Thyroid gland (tissue), 4 donors: ENCODE data around the gene ARMC2. TPM values are rescaled to one million over a fixed set of nuclear protein-coding genes. Genes with fewer than 3 reads are reported as not detected.
"Not testable (repeated sequence)": the region's sequence is repeated elsewhere in the genome, so short reads cannot be mapped to it uniquely, and the experiment has no call there.

Experiments used
- DNase-seq, 2 donors: peaks; one replicate each; pipeline ENCODE4 v3.0.0-alpha.2; 2019
- H3K27ac ChIP-seq, 3 donors: fragments of 200-600 bp; sonication (generic); 1 replicate in 2 of 3; 2 replicates in 1 of 3; pipeline ENCODE4 v1.5.1; 2016 to 2019; ENCODE audit warnings: mild to moderate bottlenecking in 1 of 3, moderate library complexity in 1 of 3
- H3K27me3 ChIP-seq: fragments of 200-600 bp; sonication (generic); one replicate; pipeline ENCODE4 v1.5.1; 2019
- H3K36me3 ChIP-seq, 2 donors: fragments of 200-600 bp; sonication (generic); one replicate each; pipeline ENCODE4 v1.5.1; 2016 to 2019
- H3K4me1 ChIP-seq, 2 donors: fragments of 200-600 bp; sonication (generic); one replicate each; pipeline ENCODE4 v1.5.1; 2017 to 2019
- H3K4me3 ChIP-seq, 3 donors: fragments of 200-600 bp; sonication (generic); replicated peaks in 1 of 3; 1 replicate in 2 of 3; 2 replicates in 1 of 3; pipeline ENCODE4 v1.5.1; 2016; ENCODE audit warnings: mild to moderate bottlenecking in 1 of 3
- H3K9me3 ChIP-seq: fragments of 200-600 bp; sonication (generic); one replicate; pipeline ENCODE4 v1.5.1; 2017
- POLR2A ChIP-seq, 2 donors: fragments of 450-650 bp; IDR thresholded peaks; one replicate each; pipeline ENCODE4 v1.6.1; 2017; ENCODE audit warnings: antibody characterized with exemption in 2 of 2, mild to moderate bottlenecking in 2 of 2, moderate library complexity in 1 of 2
- WGBS, 2 donors: methylation state at CpG; one replicate each; pipeline ENCODE4 v1.1.5; 2017; 5-methylcytosine and 5-hydroxymethylcytosine counted together
- intact Hi-C: fragments of 100-400 bp; cut with DNase I; formaldehyde crosslinking; loops from one replicate; pipeline ENCODE4 v1.15.1; 2023
- total RNA-seq, 4 donors: library from RNA; depleted of rRNA; stranded (reverse); fragments of >200 nt; gene quantifications; one replicate each; pipeline ENCODE4 v1.2.3, GENCODE V29; 2016
- TF ChIP-seq, protein P1 (sequence below), 6 experiments: fragments of 200-600 bp in 3 of 6; fragments of 450-650 bp in 3 of 6; sonication (generic) in 3 of 6; IDR thresholded peaks; one replicate each; pipeline ENCODE4 v1.5.1; 2016 to 2019; ENCODE audit warnings: antibody characterized with exemption in 6 of 6, mild to moderate bottlenecking in 2 of 6, inconsistent platforms in 1 of 6, moderate library complexity in 1 of 6

Gene ARMC2
- total RNA-seq, 4 donors from 2014 or later = 5.2 to 9.3 (median 6.9) TPM

DNA sequence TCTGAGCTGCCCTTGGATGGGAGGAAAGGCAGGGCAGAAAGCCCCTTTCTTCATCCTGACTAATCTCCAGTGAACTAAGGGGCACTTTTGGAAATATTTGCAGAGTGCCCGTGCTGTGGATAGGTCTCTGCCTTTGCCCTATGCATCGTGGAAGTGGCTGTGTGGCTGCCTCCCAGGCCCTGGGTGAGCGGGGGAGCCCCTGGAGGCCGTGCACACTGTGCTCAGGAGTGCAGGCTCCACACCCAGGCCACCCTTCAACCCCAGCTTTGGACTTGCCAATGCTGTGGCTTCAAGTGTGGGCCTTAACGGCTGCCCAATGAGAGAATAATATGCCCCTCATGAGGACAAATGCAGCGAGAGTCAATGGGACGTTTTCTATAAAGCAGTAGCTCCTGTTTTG, 36.7 kb upstream of the ARMC2 start:
- H3K36me3 ChIP-seq = no peaks in the 10 kb centered on the region
- no peaks in the 10 kb centered on the region for H3K9me3 ChIP-seq
- intact Hi-C loops = no loop called here
- H3K4me1 ChIP-seq = no peaks in the 10 kb centered on the region
- no peak overlapping the region for H3K4me3 ChIP-seq
- TF ChIP-seq, protein P1, sequence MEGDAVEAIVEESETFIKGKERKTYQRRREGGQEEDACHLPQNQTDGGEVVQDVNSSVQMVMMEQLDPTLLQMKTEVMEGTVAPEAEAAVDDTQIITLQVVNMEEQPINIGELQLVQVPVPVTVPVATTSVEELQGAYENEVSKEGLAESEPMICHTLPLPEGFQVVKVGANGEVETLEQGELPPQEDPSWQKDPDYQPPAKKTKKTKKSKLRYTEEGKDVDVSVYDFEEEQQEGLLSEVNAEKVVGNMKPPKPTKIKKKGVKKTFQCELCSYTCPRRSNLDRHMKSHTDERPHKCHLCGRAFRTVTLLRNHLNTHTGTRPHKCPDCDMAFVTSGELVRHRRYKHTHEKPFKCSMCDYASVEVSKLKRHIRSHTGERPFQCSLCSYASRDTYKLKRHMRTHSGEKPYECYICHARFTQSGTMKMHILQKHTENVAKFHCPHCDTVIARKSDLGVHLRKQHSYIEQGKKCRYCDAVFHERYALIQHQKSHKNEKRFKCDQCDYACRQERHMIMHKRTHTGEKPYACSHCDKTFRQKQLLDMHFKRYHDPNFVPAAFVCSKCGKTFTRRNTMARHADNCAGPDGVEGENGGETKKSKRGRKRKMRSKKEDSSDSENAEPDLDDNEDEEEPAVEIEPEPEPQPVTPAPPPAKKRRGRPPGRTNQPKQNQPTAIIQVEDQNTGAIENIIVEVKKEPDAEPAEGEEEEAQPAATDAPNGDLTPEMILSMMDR (IDR thresholded peaks at IDR 0.05) = no peak
- no peak for TF ChIP-seq POLR2A (IDR thresholded peaks at IDR 0.05)
- no peaks in the 10 kb centered on the region for H3K27me3 ChIP-seq
- no peak overlapping the region for H3K27ac ChIP-seq
- 72 to 77% methylated on average over 5 to 7 of the region's 7 CpGs for WGBS, 2 donors
- no peak for DNase-seq

- H3K27ac ChIP-seq, H3K36me3 ChIP-seq, H3K9me3 ChIP-seq, DNase-seq, H3K27me3 ChIP-seq, H3K4me3 ChIP-seq, H3K4me1 ChIP-seq, intact Hi-C loops: not testable (repeated sequence)
- WGBS, 2 donors = 92% methylated on average over 2 to 3 of the region's 3 CpGs
Measured at GRCh38 chr6:108813218-108813617, 35.0 kb upstream of the ARMC2 start.

GRCh38 chr6:108817276-108817675, 30.9 kb upstream of the ARMC2 start:
- H3K9me3 ChIP-seq, H3K27me3 ChIP-seq, H3K36me3 ChIP-seq, DNase-seq, H3K27ac ChIP-seq, intact Hi-C loops, H3K4me3 ChIP-seq, H3K4me1 ChIP-seq: not testable (repeated sequence)
- WGBS, 2 donors = 84 to 87% methylated on average over 7 of the region's 7 CpGs

DNA sequence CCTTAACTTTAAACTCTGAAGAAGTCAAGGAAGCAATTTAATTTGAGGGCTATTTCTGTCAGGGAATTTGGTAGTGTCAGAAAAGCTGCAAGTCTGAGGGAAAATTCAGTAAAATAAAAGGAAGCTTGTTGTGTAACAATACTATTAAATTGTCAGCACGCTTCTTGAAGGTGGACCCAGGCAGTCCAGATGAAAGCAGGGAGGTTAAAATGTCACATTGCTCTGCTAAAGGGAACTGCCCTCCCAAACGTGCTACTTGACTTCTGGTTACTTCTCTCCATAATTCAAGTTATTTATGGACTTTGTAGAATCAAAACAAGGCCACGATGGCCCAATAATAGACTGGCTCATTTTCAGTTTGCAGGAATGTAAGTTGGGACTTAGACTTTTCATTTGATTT, 28.2 kb upstream of the ARMC2 start:
- Histone ChIP-seq H3K27ac (no peak overlapping the region), H3K9me3 (no peaks in the 10 kb centered on the region), H3K27me3 (no peaks in the 10 kb centered on the region), H3K4me1 (no peaks in the 10 kb centered on the region), H3K36me3 (no peaks in the 10 kb centered on the region), H3K4me3 (no peak overlapping the region)
- intact Hi-C loops = no loop called here
- WGBS, 2 donors = 71 to 72% methylated on average over 3 of the region's 3 CpGs
- TF ChIP-seq POLR2A (IDR thresholded peaks at IDR 0.05) = no peak
- TF ChIP-seq, protein P1 (IDR thresholded peaks at IDR 0.05) = no peak
- DNase-seq = no peak

- WGBS, 2 donors = 96 to 100% methylated on average over 4 of the region's 4 CpGs
- no peak for TF ChIP-seq POLR2A (IDR thresholded peaks at IDR 0.05)
- TF ChIP-seq, protein P1 (IDR thresholded peaks at IDR 0.05) = no peak
- Histone ChIP-seq H3K27me3 (no peaks in the 10 kb centered on the region), H3K36me3 (no peaks in the 10 kb centered on the region), H3K27ac (no peak overlapping the region), H3K9me3 (no peaks in the 10 kb centered on the region), H3K4me3 (no peak overlapping the region), H3K4me1 (no peaks in the 10 kb centered on the region)
- DNase-seq = no peak
- intact Hi-C loops = no loop called here
Measured at GRCh38 chr6:108822401-108822800, 25.8 kb upstream of the ARMC2 start.

GRCh38 chr6:108825326-108825725, 22.9 kb upstream of the ARMC2 start:
- DNase-seq = no peak
- no peak overlapping the region for H3K27ac ChIP-seq
- no peaks in the 10 kb centered on the region for H3K27me3 ChIP-seq
- TF ChIP-seq POLR2A (IDR thresholded peaks at IDR 0.05) = no peak
- no peak overlapping the region for H3K4me3 ChIP-seq
- no peaks in the 10 kb centered on the region for H3K36me3 ChIP-seq
- intact Hi-C loops = no loop called here
- WGBS, 2 donors = 96 to 98% methylated on average over 2 of the region's 2 CpGs
- no peaks in the 10 kb centered on the region for H3K4me1 ChIP-seq
- H3K9me3 ChIP-seq = no peaks in the 10 kb centered on the region

DNA sequence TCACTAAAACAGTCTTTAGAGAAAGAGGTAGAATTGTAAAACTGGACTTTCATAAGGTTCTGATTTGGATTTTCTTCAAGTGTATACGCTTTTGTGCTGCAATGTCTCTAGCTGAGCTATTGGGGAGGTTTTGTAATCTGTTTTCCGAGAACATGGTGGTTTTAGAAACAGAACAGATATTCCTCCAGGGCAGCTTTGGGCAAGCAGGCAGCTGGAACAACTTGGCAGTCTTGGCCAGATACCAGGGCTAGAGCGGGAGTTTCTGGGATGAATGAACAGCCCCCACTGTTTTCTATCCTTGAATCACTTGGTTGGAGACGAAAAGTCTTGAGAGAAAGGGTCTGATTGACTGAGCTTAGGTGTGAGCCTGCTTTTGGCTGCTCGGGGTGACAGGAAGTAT, 17.1 kb upstream of the ARMC2 start:
- intact Hi-C loops = no loop called here
- no peak overlapping the region for H3K27ac ChIP-seq
- no peak for TF ChIP-seq POLR2A (IDR thresholded peaks at IDR 0.05)
- TF ChIP-seq, protein P1 (IDR thresholded peaks at IDR 0.05) = no peak

More for the DNA sequence above, 17.1 kb upstream of the ARMC2 start:
- peaks cover 0 to 9% of the 10 kb centered on the region in 2 donors for H3K4me1 ChIP-seq
- H3K36me3 ChIP-seq = no peaks in the 10 kb centered on the region
- peak; percentile 55 to 66 for DNase-seq
- H3K9me3 ChIP-seq = no peaks in the 10 kb centered on the region
- H3K27me3 ChIP-seq = no peaks in the 10 kb centered on the region
- H3K4me3 ChIP-seq = no peak overlapping the region
- WGBS, 2 donors = 39 to 45% methylated on average over 5 of the region's 5 CpGs
